GM19023 (cell line): ENCODE results near the gene TRIB2.

Source experiments
- ATAC-seq: cut with Tn5 transposase; IDR thresholded peaks from one replicate; pipeline ENCODE4 v1.9.1; 2021; ENCODE audit warnings: mild to moderate bottlenecking, moderate library complexity; ENCODE audit not compliant: unreplicated experiment

Gene TRIB2

DNA sequence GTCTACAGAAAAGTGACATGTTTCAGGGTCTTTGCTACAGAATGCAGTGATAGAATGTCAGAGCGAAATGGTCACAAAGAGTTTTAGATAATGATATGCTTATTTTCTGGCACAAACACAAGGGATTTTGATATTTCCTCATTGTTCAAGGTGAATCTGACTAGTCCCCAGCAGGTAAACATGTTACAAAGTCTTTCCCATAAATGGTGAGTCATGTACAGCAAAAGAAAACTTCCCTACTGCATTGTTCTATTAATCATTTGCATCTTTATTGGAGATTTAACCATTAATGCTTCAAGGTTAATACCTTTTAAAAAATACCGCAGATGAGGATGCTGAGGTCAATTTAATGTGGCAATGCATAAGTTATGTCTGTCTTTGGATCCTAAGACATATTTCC, 19.1 kb upstream of the TRIB2 start:
- no peak for ATAC-seq

DNA sequence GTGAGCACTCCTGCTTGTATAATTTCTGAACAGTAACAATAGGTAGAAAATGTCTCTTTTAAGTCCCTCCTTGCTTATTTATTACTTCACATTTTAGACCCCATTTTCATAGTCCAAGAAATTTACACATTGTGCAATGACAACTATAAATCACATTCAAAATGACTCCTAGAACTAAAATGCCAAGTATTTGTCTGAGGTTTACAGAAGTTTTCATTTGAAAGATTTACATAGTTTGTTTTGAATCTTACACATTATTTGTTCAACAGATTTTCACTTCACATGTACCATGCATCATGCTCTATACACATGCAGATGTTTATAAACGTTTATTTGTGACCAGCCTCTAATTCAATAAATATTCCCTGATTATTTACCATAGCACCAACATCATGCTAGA, 15.7 kb upstream of the TRIB2 start:
- ATAC-seq, result no peak

DNA sequence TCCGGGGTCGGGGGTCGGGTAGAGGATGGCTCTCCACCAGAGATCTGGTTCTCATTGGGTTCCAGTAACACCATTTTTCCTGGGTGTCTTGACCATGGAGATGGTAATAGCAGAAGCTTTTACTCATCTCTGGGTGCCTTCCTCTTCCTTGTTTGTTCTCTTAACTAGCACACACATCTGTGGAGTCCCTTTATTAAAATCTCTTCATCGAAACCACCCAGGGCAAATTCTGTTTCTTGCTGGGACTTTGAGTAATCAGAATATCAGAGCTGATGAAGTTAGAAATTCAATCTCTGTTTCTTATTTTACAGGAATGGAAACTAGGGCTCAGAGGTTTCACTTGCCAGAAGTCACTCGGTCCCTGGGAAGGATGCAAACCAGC, 15.0 kb upstream of the TRIB2 start:
- no peak for ATAC-seq

DNA sequence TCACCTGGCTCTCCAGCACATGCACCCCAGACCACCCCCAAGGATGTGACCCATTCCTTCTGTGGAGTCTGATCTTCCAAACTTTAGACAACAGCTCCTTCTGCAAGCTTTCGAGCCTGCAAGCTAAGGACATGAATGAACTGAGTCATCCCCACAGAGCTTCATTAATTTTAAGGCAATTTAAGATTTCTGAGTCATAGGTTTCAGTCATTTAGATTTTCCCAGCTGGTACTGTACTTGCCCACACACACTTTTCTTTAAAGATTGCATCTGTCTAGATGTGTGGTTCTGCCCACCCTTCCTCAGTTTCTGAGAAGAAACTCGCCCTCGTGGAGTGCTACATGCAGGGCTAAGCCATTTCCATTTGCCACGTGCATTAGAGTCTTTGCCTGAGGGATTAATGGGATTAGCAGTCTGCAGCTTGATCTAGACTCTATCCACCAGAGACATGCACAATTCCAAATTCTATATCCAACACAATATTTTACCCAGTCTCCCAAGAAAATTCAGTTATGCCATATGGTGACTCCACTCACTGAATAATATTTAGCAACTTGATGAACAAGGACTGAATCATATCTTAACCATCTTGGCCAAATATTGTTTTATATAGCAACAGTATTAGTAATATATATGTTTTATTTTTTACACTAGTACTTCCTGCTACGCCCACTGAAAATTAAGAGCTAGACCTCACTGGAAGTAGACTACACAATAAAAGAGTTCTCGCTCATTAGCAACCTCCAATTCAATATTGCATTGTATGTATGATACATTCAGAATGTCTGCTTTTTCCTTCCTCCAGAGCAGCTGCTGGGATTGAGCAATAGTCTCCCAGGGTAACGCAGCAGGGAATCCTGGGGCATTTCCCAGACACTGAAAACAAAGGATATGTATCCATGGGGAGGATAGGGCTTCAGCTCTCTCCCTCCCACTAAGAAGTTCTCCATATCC, 14.3 kb upstream of the TRIB2 start:
- ATAC-seq, result no peak

DNA sequence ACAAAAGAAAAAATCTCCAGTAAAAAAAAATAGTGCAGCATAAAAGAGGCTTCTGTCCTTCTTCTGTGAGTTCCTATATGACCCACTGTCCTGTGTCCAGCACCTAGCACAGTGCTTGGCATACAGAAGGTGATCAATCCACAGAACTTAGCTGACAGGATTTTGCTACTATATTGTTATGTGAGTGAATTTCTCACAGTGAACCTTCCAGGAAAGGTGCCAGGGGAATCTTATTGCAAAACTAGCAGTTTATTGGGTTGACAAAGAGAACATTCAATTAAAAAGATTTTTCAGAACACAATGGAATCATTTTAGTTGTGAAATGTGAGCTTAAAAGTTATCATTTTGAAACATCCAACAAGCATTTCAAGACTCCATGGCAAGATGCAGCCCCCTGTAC, 12.4 kb upstream of the TRIB2 start:
- no peak for ATAC-seq

DNA sequence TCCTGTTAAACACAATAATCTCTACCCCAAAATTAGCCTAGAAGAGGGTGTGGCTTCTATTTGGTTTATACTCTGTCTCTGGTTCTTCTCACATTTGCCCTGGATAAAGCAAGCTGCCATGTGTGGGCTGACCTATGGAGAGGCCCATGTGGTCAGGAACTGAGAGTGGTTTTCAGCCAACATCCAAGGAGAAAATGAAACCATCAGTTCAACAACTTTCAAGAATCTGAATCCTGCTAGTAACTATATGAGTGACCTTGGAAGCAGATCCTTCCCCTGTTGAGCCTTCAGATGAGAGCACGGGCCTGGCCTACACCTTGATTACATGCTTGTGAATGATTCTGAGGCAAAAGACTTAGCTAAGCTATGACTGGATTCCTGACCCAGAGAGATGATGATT, 11.5 kb upstream of the TRIB2 start:
- ATAC-seq, result no peak

DNA sequence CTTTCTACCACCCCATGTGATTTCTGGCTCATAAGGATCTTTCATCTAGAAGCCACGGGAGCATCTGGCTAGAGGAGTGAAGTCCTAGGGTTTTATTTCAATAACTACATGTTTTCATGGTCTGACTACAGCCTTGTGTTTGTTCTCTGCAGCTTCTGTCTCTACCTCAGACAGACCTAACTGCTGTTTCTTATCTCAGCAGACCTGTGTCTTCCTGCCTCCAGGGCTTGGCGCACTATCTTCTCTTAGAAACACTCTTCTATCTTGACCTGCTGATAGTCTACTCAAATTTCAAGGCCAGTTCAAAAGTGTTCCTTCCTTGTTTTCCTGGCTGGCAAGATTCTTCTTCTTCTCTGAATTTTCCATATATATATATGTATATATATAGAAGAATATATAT, 11.0 kb upstream of the TRIB2 start:
- no peak for ATAC-seq

DNA sequence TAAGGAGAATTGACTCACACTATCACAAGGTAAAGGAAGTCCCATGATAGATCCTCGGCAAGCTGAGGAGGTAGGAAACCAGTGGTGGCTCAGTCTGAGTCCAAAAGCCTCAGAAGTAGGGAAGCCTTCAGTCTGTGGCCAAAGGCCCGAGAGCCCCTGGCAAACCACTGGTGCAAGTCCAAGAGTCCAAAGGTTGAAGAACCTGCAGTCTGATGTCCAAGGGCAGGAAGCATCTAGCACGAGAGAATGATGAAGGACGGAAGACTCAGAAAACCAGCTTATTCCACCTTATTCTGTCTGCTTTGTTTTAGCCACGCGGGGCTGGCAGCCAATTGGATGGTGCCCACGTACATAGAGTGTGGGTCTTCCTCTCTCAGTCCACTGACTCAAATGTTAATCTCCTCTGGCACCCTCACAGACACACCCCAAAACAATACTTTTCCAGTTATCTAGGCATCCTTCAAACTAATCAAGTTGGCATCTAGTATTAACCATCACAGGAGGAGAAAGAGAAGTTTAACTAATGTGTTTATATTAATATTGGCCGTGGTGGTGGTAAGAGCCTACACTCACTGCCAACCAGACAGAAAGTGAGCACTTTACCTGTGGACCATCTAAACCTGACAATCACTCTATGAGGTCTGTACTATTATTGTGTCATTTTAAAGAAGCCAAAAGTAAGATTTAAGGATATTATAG, 8.1 kb upstream of the TRIB2 start:
- no peak for ATAC-seq

DNA sequence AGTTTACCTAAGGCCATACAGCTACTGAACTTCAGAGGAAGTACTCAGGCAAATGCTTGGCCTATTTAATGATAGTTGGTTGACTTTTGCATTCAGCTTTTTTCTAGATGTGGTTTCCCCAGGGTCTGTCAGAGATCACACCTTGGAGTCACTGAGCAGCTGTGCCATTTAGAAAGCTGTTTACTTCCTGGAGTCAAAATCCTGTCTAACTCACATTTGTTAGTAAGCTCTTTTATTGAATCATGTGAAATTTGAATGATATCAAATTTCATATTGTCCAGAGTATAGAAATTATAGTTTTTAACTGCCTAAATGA, 7.6 kb upstream of the TRIB2 start:
- no peak for ATAC-seq

DNA sequence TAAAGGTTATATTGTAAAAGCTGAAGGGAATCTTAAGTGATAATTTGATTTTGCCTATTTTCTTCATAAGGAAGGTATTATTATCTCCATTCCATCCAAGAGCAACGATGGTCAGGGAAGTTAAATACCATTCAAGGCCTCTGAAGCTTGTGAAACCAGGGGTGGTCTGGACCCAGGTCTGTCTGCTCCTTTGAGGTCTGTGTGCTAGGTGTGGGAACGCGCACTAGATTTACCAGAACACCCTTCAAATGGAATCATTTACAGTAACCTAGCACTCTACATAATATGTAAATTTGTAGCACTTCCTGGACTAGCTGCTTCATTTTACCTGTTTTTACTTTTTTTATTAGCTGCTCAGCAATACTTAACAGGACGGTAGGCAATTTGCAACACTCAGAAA, 6.4 kb upstream of the TRIB2 start:
- ATAC-seq, result no peak

DNA sequence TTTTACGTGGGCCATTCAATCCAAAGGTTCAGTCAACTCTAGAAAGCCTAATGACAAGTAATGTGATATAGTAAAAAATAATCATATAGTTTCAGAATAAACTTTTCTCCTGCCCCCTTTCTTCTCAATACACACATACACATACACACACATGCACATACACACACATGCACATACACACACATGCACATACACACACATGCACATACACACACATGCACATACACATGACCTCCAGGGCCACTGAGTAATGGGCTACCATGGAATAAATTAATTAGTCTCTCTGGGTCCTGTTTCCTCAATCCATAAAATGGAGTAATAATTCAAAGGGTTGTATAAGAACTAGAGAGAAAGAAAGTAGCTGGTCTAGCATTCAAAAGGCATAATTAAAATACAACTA, 5.4 kb upstream of the TRIB2 start:
- ATAC-seq, result no peak

DNA sequence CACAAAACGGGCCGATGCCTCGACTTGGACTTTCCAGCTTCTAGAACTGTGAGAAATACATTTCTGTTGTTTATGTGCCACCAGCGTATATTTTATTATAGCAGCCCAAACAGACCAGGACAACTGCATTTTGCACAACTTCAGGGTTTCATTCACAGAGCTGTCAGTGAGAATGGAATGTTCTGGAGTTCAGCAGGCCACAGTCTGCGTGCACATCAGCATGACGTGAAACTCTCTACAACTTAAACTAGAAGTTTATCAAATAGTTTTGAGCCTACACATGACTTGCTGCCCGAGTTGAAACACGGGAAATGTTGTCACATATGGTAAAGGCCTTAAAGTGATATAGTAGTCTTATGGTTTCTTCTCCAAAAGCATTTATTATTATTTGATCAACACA, 3.9 kb upstream of the TRIB2 start:
- ATAC-seq, result no peak

DNA sequence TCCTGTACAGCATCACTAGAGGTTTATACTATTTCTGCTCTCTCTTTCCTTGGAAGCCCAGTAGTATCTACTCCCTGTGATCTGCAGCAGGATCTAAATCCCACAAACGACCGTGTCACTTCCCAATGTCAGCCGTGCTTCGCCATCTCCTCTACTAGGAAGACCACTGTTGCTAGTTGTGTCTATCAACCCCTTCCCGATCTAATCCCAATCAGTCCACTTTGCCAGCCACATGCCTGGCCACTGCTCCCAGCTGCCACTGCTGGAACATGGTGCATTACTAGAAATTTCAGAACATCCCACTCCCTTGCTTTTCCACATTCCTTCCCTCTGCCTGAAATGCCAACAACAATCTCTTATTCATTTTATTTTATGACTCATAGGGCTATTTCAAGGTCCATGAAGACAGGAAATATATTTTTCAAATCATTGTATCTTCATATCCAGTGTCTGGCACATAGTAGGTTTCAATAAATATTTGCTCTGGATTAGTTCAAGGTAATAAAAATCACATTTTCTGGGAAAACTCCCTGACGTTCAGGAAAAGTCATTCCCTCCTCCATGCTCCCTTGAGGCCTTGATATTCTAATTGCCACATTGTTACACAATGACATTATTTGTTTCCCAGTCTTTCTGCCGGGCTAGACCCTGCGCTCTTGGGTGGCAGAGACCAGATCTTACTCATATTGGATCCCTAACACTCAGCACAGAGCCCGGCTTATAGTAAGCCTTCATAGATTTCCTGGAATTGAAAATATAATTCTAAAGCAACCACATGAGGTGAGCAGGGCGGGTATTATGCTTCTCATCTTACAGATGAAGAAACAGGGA, 2.1 kb upstream of the TRIB2 start:
- no peak for ATAC-seq

DNA sequence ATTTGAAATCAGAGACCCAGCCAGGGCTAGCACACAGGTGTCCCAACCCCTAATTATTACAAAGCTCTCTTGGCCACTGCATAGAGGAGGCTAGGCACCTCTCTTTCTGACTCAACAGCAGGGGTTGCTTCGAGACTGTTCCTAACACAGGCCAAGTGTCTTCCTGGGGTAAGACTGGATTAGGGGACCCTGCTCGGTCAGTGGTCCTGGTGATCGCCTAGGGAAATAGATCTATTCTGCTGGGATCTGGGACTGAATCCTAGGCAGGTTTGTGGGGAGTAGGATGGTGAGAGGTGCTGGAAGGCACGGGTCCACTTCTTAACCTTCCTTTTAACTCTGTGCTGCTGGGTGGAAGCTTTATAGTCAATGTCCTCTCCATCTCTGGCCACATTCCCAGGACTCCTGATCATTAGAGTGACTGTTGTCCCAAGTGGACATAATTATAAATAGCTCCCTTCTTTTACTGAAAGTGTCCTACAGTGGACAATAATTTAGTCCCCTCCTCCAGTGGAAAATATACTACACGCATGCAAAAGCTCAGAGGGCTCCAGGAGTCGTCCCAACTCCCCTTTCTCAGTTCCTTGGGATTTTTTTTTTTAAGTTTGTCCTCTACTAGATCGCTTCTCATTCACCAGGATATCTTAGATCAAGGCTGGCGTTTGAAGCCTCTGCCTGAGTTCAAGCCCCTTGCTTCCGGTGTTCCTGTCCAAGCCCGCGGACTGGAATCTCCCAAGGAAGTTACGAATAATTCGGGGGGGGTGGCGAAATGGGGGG, 1.3 kb upstream of the TRIB2 start:
- ATAC-seq, result no peak

DNA sequence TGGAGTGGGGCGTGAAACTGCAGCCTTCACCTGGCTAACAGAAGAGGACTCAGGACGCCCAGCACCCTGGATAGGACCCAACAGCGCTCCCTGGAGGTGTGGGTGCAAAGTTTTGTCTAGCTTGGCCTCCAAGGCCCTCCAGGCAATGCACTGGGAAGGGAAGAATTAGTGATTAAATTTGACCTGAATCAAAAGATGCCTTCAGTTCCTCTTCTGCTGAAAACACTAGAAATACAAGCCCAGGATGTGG, 779 bp upstream of the TRIB2 start:
- no peak for ATAC-seq

DNA sequence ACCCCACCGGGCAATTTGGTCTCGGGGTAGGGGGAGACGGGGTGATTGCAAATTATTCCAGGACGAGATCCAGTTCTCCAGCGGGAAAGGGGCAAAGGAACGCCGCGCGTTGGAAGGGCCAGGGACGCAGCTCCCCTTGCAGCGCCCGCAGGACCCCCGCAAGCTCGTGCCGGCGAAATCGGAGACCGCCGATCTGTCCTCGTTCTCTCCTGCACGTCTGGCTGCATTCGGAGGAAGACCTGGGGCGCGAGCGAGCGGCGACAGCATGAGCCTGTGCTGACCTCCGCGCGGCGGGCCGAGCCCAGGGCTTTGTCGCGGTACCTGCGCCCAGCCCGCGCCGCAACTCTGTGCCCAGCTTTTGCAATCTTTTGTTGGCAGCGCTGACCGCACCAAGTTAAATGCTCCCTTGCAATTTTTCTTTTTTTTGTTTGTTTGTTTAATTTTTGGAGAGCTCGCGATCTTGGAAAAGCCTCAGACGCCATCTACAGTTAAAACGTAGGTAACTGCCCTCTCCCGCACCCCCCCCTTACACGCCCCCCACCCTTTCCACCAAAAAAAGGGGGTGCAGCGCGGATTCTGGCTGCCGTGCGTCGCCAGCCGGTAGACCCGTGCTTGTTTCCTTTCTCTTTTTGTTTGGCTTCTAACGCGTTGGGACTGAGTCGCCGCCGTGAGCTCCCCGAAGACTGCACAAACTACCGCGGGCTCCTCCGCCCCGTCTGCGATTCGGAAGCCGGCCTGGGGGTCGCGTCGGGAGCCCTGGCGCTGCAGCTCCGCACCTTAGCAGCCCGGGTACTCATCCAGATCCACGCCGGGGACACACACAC, 667 bp downstream of the TRIB2 start:
- peak; percentile 33 for ATAC-seq

DNA sequence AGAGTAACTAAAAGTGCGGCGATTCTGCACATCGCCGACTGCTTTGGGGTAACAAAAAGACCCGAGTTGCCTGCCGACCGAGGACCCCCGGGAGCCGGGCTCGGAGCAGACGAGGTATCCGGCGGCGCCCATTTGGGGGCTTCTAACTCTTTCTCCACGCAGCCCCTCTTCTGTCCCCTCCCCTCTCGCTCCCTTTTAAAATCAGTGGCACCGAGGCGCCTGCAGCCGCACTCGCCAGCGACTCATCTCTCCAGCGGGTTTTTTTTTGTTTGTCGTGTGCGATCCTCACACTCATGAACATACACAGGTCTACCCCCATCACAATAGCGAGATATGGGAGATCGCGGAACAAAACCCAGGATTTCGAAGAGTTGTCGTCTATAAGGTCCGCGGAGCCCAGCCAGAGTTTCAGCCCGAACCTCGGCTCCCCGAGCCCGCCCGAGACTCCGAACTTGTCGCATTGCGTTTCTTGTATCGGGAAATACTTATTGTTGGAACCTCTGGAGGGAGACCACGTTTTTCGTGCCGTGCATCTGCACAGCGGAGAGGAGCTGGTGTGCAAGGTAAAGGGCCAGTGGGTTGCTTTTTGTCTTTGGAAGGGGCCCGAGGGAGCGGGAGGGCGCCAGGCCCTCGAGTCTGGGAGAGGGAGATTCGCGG, 1.4 kb downstream of the TRIB2 start:
- no peak for ATAC-seq

DNA sequence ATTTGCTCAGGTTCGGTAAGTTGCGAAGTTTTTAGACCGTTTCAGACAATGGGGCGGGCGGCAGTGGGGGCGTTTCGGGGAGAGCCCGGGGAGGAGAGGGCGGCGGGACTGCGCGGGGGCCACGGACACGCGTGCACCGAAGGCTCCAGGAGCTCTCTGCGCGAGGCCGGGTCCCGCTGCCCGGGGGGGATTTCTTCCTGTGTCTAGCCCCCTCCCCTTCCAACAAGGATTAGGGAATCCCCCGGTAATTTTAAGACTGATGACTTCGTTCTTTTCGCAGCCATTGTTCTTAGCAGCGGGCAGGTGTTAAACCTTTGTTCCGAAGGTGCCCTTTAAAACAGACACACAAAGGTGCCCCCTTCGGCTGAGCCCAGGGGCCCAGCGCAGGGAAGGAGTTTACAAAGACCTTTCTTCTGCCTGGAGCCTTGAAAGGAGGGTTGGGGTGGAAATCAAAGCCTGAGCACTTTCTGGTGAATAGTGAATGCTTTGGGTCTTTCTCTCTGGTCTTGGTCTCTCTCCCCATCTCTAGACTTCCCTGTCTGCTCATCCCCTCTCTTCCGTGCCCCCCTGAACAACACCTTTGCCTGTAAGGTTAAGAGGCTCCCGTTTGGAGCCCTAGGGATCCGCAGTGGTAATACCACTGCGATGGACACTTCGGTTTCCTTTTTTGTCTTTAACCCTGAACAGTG, 2.1 kb downstream of the TRIB2 start:
- no peak for ATAC-seq
